ENCODE data around the gene PKN2. TPM values are rescaled to one million over a fixed set of nuclear protein-coding genes. Genes with fewer than 3 reads are reported as not detected.
"Not testable (repeated sequence)": the region's sequence is repeated elsewhere in the genome, so short reads cannot be mapped to it uniquely, and the experiment has no call there.

PKN2 gene
- total and polyA plus RNA-seq, 2 donors from 2014 or later: 7.3 to 49.3 TPM

GRCh38 chr1:88802950-88803349 lies 118.9 kb downstream of the PKN2 start:
- Histone ChIP-seq H3K36me3 (ENCODE audit: control insufficient read depth in 2 of 3, insufficient read depth in 3 of 3, low read length in 3 of 3) (peaks cover 0 to 8% (median 6%) of the 10 kb centered on the region in 3 donors), H3K27ac (ENCODE audit: low read depth in 2 of 2, low read length in 2 of 2) (no peak overlapping the region), H3K4me3 (ENCODE audit: low read length in 3 of 3) (no peak overlapping the region), H3K27me3 (ENCODE audit: control insufficient read depth, insufficient read depth, low read length) (no peaks in the 10 kb centered on the region), H3K9me3 (ENCODE audit: control insufficient read depth in 2 of 3, insufficient read depth in 1 of 3, low read length in 3 of 3) (no peaks in the 10 kb centered on the region), H3K9ac (ENCODE audit: low read length in 3 of 3) (no peak overlapping the region), H3K4me1 (ENCODE audit: control insufficient read depth in 2 of 3, insufficient read depth in 2 of 3, low read depth in 1 of 3, low read length in 3 of 3) (no peaks in the 10 kb centered on the region)
- DNase-seq (no peak), FAIRE-seq (no peak)
- no peak for TF ChIP-seq CTCF (IDR thresholded peaks at IDR 0.05; ENCODE audit: borderline replicate concordance, extremely low read depth, insufficient read depth)
- intact Hi-C loops (cut with DNase I): no loop called here

GRCh38 chr1:88803444-88803843 lies 119.4 kb downstream of the PKN2 start:
- H3K27ac ChIP-seq (ENCODE audit: low read depth in 2 of 2, low read length in 2 of 2): no peak overlapping the region
- H3K36me3 ChIP-seq (ENCODE audit: control insufficient read depth in 2 of 3, insufficient read depth in 3 of 3, low read length in 3 of 3): peaks cover 0 to 8% (median 6%) of the 10 kb centered on the region in 3 donors
- no peak for TF ChIP-seq CTCF (IDR thresholded peaks at IDR 0.05; ENCODE audit: borderline replicate concordance, extremely low read depth, insufficient read depth)
- no peaks in the 10 kb centered on the region for H3K4me1 ChIP-seq (ENCODE audit: control insufficient read depth in 2 of 3, insufficient read depth in 2 of 3, low read depth in 1 of 3, low read length in 3 of 3)
- intact Hi-C loops (cut with DNase I): no loop called here
- no peak overlapping the region for H3K9ac ChIP-seq (ENCODE audit: low read length in 3 of 3)
- DNase-seq (no peak), FAIRE-seq (no peak)
- H3K4me3 ChIP-seq (ENCODE audit: low read length in 3 of 3): no peak overlapping the region
- no peaks in the 10 kb centered on the region for H3K27me3 ChIP-seq (ENCODE audit: control insufficient read depth, insufficient read depth, low read length)
- H3K9me3 ChIP-seq (ENCODE audit: control insufficient read depth in 2 of 3, insufficient read depth in 1 of 3, low read length in 3 of 3): no peaks in the 10 kb centered on the region

- no peak for DNase-seq
- Histone ChIP-seq H3K27me3 (ENCODE audit: control insufficient read depth, insufficient read depth, low read length) (no peaks in the 10 kb centered on the region), H3K9me3 (ENCODE audit: control insufficient read depth in 2 of 3, insufficient read depth in 1 of 3, low read length in 3 of 3) (no peaks in the 10 kb centered on the region), H3K36me3 (ENCODE audit: control insufficient read depth in 2 of 3, insufficient read depth in 3 of 3, low read length in 3 of 3) (peaks cover 0 to 6% (median 3%) of the 10 kb centered on the region in 3 donors), H3K4me1 (ENCODE audit: control insufficient read depth in 2 of 3, insufficient read depth in 2 of 3, low read depth in 1 of 3, low read length in 3 of 3) (no peaks in the 10 kb centered on the region), H3K9ac (ENCODE audit: low read length in 3 of 3) (no peak overlapping the region), H3K27ac (ENCODE audit: low read depth in 2 of 2, low read length in 2 of 2) (no peak overlapping the region), H3K4me3 (ENCODE audit: low read length in 3 of 3) (no peak overlapping the region)
- TF ChIP-seq CTCF (IDR thresholded peaks at IDR 0.05; ENCODE audit: borderline replicate concordance, extremely low read depth, insufficient read depth): no peak
- intact Hi-C loops (cut with DNase I): no loop called here
- FAIRE-seq: no peak
These were observed 128.3 kb downstream of the PKN2 start for GRCh38 chr1:88812366-88812765.

GRCh38 chr1:88813471-88813870 lies 129.4 kb downstream of the PKN2 start:
- H3K9ac ChIP-seq (ENCODE audit: low read length in 3 of 3): no peak overlapping the region
- no peak overlapping the region for H3K27ac ChIP-seq (ENCODE audit: low read depth in 2 of 2, low read length in 2 of 2)
- no peak overlapping the region for H3K4me3 ChIP-seq (ENCODE audit: low read length in 3 of 3)
- no peak for TF ChIP-seq CTCF (IDR thresholded peaks at IDR 0.05; ENCODE audit: borderline replicate concordance, extremely low read depth, insufficient read depth)
- peaks cover 0 to 6% (median 3%) of the 10 kb centered on the region in 3 donors for H3K36me3 ChIP-seq (ENCODE audit: control insufficient read depth in 2 of 3, insufficient read depth in 3 of 3, low read length in 3 of 3)
- no peaks in the 10 kb centered on the region for H3K9me3 ChIP-seq (ENCODE audit: control insufficient read depth in 2 of 3, insufficient read depth in 1 of 3, low read length in 3 of 3)
- H3K27me3 ChIP-seq (ENCODE audit: control insufficient read depth, insufficient read depth, low read length): no peaks in the 10 kb centered on the region
- no peaks in the 10 kb centered on the region for H3K4me1 ChIP-seq (ENCODE audit: control insufficient read depth in 2 of 3, insufficient read depth in 2 of 3, low read depth in 1 of 3, low read length in 3 of 3)
- DNase-seq (peak in 2 of 5 donors; percentile 10 to 15), FAIRE-seq (no peak)
- intact Hi-C loops (cut with DNase I): no loop called here

- FAIRE-seq; DNase-seq; H3K9me3 ChIP-seq (ENCODE audit: control insufficient read depth in 2 of 3, insufficient read depth in 1 of 3, low read length in 3 of 3); H3K9ac ChIP-seq (ENCODE audit: low read length in 3 of 3); H3K4me3 ChIP-seq (ENCODE audit: low read length in 3 of 3); H3K36me3 ChIP-seq (ENCODE audit: control insufficient read depth in 2 of 3, insufficient read depth in 3 of 3, low read length in 3 of 3); H3K27ac ChIP-seq (ENCODE audit: low read depth in 2 of 2, low read length in 2 of 2); H3K4me1 ChIP-seq (ENCODE audit: control insufficient read depth in 2 of 3, insufficient read depth in 2 of 3, low read depth in 1 of 3, low read length in 3 of 3); intact Hi-C loops (cut with DNase I); H3K27me3 ChIP-seq (ENCODE audit: control insufficient read depth, insufficient read depth, low read length): not testable (repeated sequence)
These were observed 135.6 kb downstream of the PKN2 start for GRCh38 chr1:88819642-88820041.

Measured in kidney (tissue), 14 donors.